ENCODE data around the gene MSL3B.
"Not testable (repeated sequence)": the region's sequence is repeated elsewhere in the genome, so short reads cannot be mapped to it uniquely, and the experiment has no call there.

MSL3B gene

DNA sequence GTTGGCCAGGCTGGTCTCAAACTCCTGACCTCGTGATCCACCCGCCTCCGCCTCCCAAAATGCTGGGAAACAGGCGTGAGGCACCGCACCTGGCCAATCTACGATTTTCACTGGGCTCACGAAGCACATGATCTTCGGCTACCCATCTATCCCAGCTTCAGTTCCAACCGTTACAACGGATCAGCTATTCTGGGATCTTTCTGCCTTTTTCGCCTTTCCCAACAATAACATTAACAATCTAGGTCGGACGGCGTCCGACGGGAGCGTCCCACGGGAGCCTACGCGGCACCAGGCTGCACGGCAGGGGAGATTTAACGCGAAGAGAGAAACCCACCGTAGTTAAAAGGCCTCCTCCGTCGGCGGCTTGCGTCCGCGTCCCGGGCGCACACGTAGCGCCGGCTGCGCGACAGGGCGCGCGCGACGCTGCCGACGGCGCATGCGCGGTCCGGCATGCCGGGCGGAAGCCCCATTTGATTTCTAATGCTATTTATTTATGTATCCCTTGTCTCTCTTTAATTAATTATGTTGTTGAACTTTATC lies at the start of gene MSL3B:
Gene MSL3B, minus strand, starts transcription at position 394 of the 540 bp plus-strand sequence.
- peak; percentile 21 for DNase-seq

DNA sequence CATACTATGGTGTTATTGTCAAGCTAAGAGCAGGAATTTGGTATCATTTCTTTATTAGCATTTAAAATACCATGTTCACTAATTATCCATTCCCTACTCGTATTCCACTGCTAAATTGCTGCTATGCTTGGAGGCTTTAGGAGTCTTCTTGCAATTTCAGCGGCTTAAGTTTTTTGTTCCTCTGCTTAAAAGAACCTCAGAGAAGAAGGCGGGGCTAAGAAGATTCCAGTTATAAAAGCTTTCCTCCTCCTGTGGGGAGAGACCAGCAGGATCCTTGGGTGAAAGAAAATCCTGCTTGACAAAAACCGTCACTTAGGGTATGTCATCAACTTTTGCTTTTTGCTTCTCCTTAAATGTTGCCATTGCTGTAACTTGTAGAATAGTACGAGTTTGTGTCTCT lies 48.9 kb upstream of the MSL3B start, which contains the start of gene TRPM8:
Gene TRPM8, plus strand, starts transcription at position 258 of the 400 bp plus-strand sequence. CDS start 9,165 bp downstream, outside the sequence.
- no peak for DNase-seq

DNA sequence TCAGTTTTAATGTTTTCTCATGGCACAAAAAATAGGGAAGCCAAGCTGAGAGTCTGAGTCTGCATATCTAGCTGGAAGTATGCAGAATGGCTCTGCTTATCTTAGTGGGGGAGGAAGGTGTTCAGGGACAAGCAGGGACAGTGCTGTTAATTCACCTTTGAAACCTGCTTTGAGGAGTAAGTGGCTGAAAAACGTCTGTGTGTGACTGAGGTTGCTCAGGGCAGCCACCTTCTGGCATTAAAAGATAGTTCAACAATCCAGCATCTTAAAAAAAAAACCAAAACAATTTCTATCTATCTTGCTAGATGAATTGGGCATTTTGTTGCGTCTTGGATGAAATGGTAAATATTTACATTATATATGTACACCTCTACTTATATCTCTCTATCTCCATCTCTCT lies 46.9 kb upstream of the MSL3B start:
- no peak for DNase-seq

DNA sequence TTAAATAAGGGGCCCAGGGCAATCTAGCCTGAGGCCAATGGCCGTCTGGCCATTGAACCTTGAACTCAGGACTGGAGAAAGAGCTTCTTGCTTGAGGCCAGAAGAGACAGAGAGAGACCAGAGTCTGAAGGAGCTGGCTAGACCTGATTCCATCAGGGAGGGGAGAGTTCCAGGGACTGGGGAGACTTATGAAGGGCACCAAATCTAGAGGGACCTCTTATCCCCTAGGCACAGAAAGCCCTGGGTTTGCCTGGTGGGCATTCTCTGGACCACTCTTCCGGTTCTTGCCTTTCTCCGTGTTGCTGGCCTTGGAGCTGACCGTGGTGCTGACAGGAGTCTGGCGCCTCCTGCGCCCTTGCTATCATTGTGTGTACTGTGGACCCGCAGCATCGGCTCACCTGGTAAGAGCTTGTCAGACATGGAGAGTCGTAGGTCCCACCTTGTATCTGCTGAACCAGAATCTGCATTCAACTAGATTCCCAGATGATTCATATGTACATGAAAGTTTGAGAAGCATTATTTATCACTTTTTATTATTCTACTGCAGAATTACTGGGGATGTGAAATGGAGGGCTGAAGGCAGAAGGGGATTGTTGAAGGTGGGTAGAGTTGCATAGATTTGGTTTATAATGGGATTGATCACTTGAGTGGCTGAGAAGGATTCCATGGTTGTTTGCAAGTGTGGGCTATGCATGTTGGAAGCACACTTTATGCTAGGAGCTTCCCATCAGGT lies 44.7 kb upstream of the MSL3B start:
- no peak for DNase-seq

DNA sequence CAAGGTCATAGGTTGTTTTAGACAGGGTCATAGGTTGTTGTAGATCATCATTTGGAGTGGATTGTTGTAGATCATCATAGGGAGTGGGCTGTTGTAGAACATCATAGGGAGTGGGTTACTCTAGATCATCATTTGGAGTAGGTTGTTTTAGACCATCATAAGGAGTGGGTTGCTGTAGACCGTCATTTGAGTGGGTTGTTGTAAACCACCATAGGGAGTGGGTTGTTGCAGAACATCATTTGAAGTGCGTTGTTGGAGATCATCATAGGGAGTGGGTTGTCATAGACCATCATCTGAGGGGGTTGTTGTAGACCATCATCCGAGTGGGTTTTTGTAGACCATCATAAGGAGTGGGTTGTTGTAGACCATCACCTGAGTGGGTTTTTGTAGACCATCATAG lies 39.4 kb upstream of the MSL3B start:
- DNase-seq, result no peak

DNA sequence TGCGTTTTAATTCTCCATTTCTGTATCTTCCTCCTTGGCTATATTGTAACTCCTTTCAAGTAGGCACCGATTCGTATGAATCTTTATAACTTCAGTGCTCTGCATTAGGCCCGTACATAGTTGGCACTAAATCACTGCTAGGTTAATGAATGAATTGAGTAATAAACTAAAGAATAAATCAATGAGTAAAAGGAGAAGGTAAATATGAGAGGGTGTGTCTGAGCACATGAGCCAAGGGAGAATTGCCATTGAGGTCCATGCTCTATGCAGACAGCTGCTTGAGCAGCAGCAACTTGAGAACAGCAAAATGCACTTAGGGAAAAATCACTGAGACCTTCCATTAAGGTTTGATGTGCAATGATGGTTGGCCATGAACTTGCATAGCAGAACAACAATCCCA lies 37.8 kb upstream of the MSL3B start:
- DNase-seq, result no peak

DNA sequence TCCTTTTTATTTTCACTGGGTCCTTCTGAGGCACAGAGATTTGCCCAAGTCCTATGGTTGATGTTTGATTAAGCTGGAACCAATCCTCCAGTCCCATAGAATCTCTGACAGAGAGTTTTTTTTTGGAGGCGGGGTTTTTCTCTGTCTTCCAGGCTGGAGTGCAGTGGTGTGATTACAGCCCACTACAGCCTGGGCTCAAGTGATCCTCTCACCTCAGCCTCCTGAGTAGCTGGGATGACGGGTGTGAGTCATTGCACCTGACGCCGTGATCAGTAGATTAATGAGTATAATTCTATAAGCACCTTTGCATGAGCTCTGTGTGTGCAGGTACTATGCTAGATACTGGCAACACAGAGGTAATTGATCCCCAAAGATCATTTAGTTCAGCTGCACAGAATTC lies 33.7 kb upstream of the MSL3B start:
- no peak for DNase-seq

DNA sequence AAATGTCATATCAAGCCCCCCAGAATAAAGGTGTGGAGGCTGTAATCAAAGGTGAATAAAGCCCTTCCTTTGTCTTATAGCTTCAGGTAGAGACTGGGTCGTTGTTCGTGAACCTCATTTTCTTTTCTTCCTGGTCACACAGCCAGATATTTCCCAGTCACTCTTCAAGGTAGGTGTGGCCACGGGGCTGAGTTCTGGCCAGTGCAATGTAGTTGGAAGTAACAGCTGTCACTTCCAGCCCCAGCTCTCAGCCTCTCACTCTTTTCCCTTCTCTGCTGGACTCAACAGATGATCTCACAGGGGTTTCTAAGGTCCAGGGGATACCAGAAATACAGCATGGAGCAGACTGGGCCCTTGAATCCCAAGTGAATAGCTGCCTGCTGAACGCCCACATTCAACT lies 33.2 kb upstream of the MSL3B start:
- no peak for DNase-seq

DNA sequence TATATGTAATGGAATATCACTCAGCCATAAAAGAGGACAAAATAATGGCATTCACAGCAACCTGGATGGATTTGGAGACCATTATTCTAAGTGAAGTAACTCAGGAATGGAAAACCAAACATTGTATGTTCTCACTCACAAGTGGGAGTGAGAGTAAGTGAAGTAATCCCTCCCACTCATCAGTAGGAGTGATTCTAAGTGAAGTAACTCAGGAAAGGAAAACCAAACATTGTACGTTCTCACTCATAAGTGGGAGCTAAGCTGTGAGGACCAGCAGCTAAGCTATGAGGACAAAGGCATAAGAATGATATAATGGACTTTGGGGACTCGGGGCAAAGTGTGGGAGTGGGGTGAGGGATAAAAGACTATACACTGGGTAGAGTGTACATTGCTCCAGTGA lies 28.1 kb upstream of the MSL3B start:
- DNase-seq, result not testable (repeated sequence)

DNA sequence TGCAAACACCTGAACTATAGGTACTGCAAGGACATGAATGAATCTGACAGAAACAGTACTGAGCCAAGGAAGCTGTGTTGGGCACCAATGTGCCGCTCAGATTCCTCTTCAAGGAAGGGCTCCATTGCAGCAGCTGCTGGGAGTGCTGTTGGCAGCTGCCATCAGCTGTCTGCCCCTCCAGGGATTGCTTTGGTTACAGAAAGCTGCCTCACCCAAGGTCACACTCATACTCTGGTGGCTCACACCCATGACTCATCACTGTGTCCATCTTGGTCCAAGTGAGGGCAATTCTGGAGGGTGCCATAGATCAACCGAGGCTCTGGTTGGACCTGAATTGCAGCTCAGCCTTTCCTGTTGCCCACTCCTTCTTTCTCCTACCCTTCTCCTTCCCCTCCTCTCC lies 24.6 kb upstream of the MSL3B start:
- DNase-seq, result no peak

DNA sequence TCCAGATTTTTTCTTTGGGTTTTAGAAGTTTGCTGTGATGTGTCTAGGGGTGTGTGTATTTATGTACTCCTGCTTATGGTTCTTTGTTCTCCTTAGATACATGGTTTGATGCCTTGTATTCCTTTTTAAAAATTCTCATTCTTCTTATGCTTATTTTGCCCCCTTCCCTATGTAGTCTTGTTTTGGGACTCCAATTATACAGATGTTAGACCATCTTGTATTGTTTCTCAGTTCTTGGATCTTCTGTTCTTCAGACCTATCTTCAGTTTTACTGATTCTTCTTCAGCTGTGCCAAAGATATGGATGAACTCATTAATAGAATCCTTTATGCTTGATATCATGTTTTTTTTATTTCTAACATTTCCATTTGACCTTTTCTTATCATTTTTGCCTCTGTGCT lies 14.2 kb upstream of the MSL3B start:
- no peak for DNase-seq

DNA sequence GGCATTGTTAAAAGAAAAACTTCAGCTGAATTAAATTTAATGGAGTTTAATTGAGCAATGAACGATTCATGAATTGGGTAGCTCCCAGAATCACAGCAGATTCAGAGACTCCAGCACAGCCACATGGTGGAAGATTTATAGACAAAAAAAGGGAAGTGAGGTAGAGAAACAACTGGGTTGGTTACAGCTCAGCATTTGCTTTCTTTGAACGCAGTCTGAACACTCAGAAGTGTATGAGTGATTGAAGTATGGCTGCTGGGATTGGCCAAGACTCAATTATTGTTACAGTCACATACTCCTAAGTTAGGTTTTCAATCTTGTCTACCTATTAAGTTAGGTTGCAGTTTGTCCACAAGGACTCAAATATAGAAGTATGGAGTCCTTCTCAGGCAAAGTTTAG lies 3.9 kb upstream of the MSL3B start:
- DNase-seq, result not testable (repeated sequence)

DNA sequence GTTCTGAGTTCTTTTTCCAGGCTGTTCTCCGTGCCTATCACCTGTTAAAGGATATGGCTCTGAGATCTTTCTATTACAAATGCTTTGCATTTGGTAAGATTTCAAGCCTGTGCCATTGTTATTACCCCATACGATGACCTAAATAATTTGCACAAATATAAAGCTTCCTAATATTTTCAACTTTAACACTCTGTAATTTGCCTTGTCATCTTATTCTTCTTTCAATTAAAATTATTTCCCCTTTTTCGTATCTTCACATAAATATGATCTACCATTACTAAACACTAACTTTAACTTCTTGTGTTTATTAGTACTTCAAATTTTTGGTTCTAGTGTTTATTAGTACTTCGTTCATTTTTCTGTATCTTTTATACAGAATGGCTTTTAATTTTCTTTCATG lies 3.2 kb upstream of the MSL3B start:
- no peak for DNase-seq

DNA sequence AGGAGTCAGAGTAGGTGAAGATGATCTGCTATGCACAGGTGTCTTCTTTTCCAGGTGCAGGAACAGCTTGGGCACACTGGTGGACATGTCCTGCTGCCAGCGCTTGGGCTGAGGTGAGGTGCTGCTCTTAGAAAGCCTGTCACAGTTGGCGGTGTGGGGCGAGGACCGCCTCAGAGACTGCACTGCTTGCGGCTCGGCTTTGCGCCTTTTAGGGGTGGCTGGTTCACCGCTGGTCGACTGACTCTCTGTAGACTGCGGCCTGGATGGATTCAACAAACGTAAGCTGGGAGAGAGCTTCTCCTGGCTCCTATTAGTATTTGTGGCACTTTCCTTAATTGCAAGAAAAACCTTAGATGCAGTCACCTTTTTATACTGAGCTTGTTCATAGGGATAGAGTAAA lies 1.7 kb downstream of the MSL3B start:
- no peak for DNase-seq

DNA sequence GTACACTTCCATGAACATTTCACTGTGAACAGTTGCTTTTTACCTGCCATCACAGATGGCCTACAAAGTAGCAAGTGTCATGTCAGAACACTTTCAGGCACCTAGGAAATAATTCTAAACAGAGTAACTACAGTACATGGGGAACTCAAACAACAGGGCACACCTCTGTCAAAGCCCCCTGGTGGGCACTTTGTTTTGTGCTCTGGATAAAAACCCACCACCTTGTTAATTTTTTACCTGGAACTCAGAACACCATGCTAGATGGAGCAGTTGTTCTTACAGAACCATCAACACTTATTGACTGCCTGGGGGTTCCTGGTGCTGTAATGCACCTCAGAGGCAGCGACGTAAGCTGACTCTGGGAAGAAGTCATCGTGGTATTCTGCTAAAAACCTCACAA lies 2.3 kb downstream of the MSL3B start:
- DNase-seq, result no peak

DNA sequence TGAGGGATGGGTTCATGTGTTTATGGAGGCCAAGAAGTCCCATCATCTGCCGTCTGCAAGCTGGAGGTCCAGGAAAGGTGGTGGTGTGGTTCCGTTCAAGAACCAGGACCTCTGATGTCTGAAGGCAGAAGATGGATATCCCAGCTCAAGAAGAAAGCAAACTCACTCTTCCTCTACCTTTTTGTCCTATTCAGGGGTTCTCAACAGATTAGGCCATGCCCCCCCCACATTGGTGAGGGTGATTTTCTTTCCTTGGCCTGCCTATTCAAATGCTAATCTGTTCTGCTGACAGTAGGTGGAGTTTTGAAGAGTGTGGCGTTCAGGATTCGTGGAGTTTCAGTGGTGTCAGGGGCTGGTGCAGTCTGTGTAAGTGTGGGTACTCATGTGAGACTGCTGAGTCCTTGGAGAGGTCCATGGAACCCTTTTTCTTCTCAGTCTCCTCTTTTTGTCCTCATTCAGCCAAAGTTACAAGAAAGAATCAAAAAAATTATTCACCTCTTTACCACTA lies 5.9 kb downstream of the MSL3B start:
- no peak for DNase-seq

DNA sequence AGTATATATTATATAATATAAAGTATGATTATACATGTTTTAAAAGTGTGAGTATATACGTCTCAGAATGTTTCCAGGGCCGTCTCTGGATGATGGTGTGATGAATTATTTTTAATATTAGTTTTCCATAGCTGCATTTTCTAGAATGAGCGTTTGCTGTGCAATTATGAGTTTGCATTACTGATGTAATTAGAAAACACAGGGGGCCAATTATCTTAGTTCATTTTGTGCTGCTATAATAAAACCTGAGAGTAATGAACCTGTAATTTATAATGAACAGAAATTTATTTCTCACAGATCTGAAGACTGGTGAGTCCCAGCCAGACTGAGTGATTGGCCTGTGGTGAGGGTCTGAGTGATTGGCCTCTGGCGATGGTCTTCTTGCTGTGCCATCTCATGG lies 9.9 kb downstream of the MSL3B start:
- DNase-seq, result no peak

DNA sequence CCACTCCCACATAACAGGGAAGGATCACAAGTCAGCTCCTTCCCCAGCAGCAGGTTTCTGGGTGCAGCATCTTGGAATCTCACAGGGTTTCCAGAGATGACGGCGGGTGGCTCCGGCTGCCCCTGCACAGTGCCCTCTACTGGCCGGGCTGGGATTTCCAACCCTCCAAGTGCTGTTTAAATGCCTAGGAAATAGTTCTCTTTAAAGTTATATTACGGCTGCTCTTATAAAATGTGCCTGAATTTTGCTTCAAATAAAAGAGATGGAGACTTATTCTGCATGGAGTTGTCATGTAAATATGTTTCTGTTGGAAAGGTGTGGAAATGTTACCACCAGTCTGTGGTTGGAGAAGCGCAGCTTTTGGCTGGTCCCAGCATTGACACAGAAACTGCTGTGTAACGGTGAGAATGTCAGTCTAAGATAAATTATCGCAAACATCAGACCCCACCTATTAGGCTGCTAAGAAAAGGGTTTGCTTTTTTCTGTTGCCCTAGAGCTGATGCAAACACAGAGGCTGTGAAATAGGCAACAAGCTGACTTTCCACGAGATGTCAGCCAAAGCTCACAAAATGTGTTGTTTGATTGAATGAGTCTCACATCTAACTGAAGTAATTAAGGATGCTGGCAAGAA lies 10.6 kb downstream of the MSL3B start:
- peak; percentile 22 for DNase-seq

DNA sequence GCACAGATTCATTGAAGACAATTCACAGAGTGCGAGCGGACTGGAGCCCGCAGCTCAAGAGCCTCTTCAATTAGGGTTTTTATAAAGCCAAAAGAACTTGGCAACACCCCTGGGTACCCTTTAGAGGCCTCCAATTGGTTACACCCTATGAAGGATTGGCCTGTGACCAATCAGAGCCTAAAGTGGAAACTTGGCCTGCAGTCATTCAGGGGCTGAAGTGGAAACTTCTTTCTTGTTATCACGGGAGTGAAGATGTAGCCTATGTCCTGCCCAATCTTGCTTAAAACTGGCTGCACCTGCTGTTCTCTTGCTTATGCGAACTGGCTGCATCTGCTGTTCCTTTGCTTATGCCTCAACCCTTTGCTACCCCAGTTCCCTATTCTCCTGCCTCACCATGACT lies 12.0 kb downstream of the MSL3B start:
- no peak for DNase-seq

DNA sequence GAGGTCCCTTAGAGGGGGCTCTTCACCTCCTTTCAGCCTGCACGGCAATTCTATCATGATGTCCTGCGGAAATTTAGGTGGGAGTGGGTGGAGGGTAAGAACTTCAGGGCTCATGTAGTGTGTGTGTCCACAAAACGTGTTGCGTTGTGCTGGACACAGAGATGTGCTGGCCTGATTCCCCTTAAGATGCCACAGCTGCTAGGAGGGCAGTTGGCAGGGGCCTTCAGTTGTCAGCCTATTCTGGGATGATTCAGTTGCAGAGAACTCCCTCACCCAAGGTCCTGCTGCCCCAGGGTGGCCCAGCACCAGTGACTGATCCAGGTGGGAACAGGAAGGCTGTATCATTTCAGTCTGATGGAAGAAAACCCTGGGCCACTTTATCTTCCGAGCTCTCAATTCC lies 12.8 kb downstream of the MSL3B start:
- no peak for DNase-seq

DNA sequence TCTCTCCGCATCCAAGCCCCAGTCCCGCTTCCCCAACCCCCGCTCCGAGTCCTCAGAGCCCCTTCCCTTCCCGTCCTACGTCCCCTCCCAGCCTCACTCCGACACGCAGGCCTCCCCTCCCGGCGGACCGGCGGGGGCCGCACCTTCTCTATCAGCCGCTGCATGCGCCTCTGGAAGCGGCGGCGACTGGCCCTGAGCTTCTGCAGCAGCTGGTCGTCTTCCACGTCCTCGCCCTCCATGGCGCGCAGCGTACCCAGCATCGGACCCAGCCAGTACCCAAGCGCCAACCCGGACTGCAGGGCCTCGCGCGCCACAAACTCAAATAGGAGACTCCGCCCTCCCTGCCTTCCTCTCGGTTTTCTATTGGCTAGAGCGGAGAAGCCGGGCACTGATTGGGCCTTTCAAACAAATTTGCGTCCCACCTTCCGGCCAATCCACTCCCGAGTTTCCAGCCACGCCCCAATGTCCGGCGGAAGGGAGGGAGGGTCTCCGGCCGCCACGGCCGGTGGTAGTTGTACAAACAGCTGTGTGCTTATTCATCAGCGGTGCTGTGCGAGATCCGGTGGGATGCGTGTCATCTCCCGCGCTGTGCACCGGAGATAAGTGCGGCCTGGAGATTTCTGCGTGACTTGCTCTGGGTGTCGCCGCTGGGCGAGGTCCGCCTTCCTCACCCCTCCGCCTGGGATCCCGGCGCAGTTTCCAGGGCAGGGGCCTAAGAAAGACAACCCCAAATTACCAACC lies 13.8 kb downstream of the MSL3B start, which contains the start of gene HJURP:
Gene HJURP, minus strand, starts transcription at position 295 of the 741 bp plus-strand sequence. Its CDS starts 35 bp downstream, at position 260.
- peak; percentile 89 for DNase-seq

DNA sequence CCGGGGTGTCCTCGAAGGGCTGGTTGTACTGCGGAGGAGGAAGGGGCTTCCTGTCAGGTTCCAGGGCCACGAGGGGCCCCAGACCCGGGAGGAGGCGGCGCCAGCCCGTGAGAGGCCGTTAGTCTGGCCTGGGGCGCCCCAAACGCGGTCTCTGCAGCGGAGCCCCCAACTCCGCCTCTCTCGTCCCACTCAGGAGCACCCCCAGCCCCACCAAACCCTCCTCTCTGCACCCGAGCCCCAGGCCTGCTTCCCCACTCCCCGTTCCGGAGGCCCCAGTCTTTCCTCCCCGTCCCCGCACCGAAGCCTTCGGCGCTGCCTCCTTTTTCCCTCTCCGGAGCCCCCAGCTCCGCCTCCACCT lies 14.3 kb downstream of the MSL3B start:
- no peak for DNase-seq

DNA sequence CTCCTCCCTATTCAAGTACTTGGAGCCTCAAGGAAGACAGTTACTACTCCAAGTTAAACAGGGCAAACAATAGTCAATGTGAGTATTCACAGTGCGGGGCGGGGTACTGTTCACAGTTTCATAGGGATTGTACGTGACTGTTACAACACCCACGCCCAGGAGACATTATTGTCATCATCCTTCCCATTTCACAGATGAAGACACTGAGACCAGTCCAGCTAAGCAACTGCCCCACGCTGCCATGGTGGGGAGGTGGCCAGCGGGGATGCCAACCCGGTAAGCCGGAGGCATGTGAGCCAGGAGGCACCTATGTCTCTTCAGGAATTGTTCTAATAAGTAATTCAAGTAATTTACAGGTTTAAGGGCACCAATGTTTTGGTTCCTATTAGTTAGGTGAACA lies 14.8 kb downstream of the MSL3B start:
- DNase-seq, result no peak

DNA sequence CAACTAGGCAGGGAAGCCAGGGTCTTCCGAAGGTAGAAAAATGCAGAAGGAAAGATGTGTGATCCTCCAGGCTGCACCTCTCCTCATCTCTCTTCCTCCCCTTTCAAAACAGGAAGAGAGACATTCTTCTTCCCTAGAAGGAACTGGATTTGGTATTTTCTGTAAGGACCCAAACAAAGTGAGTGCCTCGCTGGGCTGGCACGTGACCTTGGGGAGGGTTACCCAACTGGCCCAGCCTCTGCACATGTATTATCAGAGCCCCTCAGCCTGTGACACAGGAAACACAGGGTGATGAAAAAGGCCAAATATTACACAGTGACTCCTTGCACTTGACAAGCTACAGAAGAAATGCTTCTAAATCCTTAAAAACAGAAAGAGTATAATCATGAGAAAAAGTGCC lies 16.1 kb downstream of the MSL3B start:
- no peak for DNase-seq

All from NCI-H2081 treated with DMSO at 0.1 percent for 48 hours (cell line).